GM18507 (cell line): ENCODE measurements around the gene CMTM3.
"Not testable (repeated sequence)": the region's sequence is repeated elsewhere in the genome, so short reads cannot be mapped to it uniquely, and the experiment has no call there.

ENCODE experiments used
- DNase-seq: peaks from one replicate; pipeline ENCODE4 v3.0.0; 2011; ENCODE audit warnings: low read depth; ENCODE audit not compliant: insufficient read length; ENCODE audit errors: extremely low spot score
- FAIRE-seq: peaks from 2 replicates; lab custom pipeline; 2011; peaks lifted over from hg19 to GRCh38; lab: Jason Lieb, UNC

The CMTM3 gene

GRCh38 chr16:66605177-66605978 is 874 bp downstream of the CMTM3 start:
- DNase-seq (no peak), FAIRE-seq (no peak)

GRCh38 chr16:66605979-66606751 is 1.7 kb downstream of the CMTM3 start:
- FAIRE-seq (peak; percentile 85), DNase-seq (peak; percentile 54)

GRCh38 chr16:66608241-66609138 is 4.0 kb downstream of the CMTM3 start:
- DNase-seq: peak; percentile 60
- FAIRE-seq: peak; percentile 87

- no peak for DNase-seq
- no peak for FAIRE-seq
Observed at GRCh38 chr16:66609139-66609510, 4.6 kb downstream of the CMTM3 start.

GRCh38 chr16:66610111-66610820 is 5.8 kb downstream of the CMTM3 start:
- DNase-seq (no peak), FAIRE-seq (no peak)

- FAIRE-seq, DNase-seq: not testable (repeated sequence)
Observed at GRCh38 chr16:66611911-66612310, 7.4 kb downstream of the CMTM3 start.

- DNase-seq (no peak), FAIRE-seq (no peak)
Observed at GRCh38 chr16:66612422-66612821, 7.9 kb downstream of the CMTM3 start.

GRCh38 chr16:66614161-66614802 is 9.8 kb downstream of the CMTM3 start:
- FAIRE-seq (no peak), DNase-seq (no peak)

GRCh38 chr16:66616169-66616568 is 11.7 kb downstream of the CMTM3 start:
- DNase-seq (no peak), FAIRE-seq (no peak)

- DNase-seq (no peak), FAIRE-seq (no peak)
Observed at GRCh38 chr16:66616592-66616991, 12.1 kb downstream of the CMTM3 start.

GRCh38 chr16:66617010-66617434 is 12.5 kb downstream of the CMTM3 start:
- DNase-seq (no peak), FAIRE-seq (no peak)

- DNase-seq: no peak
- FAIRE-seq: no peak
Observed at GRCh38 chr16:66617728-66618127, 13.2 kb downstream of the CMTM3 start.

GRCh38 chr16:66618588-66619375 is 14.3 kb downstream of the CMTM3 start:
- FAIRE-seq: no peak

GRCh38 chr16:66619534-66620428 is 15.3 kb downstream of the CMTM3 start:
- DNase-seq (no peak), FAIRE-seq (no peak)

More at GRCh38 chr16:66618588-66619375, 14.3 kb downstream of the CMTM3 start:
- DNase-seq: no peak

GRCh38 chr16:66620429-66620795 is 15.9 kb downstream of the CMTM3 start:
- FAIRE-seq (no peak), DNase-seq (no peak)

GRCh38 chr16:66621973-66622372 is 17.5 kb downstream of the CMTM3 start:
- DNase-seq (no peak), FAIRE-seq (no peak)

- no peak for DNase-seq
- FAIRE-seq: no peak
Observed at GRCh38 chr16:66622863-66623262, 18.4 kb downstream of the CMTM3 start.
